Testis (tissue), 2 donors: Measurements from ENCODE around the gene COL5A1.

ENCODE experiments used
- CTCF ChIP-seq, 3 experiments: fragments of 450-650 bp in 2 of 3; fragments of 200-600 bp in 1 of 3; sonication (generic) in 1 of 3; IDR thresholded peaks; one replicate each; pipeline ENCODE4 v1.5.1; 2016 to 2019; ENCODE audit warnings: antibody characterized with exemption in 3 of 3, mild to moderate bottlenecking in 2 of 3, moderate library complexity in 1 of 3
- POLR2A ChIP-seq: fragments of 450-650 bp; IDR thresholded peaks from one replicate; pipeline ENCODE4 v1.6.1; 2017; ENCODE audit warnings: antibody characterized with exemption, mild to moderate bottlenecking, moderate library complexity

GRCh38 chr9:134681061-134681661, 39.6 kb downstream of the COL5A1 start:
- no peak for TF ChIP-seq CTCF (IDR thresholded peaks at IDR 0.05)
- no peak for TF ChIP-seq POLR2A
